Measurements from ENCODE around the gene GALNT10.

GALNT10 gene

GRCh38 chr5:154179846-154180710 lies 10.5 kb upstream of the GALNT10 start:
- peak; percentile 69 for DNase-seq

DNA sequence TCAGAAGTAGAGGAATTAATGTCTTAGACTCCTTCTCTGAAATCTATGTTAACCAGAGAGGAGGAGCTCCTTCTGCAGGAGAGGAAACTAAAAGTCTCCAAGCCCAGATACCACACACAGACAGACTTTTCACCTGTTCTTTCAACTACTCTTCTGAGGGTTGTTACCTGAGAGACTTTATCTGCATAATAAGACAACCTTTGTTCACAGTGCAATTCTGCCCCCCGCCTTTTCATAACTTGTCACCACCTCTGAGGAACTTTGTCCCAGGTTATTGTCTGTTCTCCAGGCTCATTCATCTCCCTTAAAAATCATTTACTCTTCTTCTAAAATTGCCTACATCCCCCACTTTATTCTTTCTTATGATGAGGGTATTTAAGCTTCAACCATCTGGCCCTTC lies 9.4 kb upstream of the GALNT10 start:
- DNase-seq: no peak

DNA sequence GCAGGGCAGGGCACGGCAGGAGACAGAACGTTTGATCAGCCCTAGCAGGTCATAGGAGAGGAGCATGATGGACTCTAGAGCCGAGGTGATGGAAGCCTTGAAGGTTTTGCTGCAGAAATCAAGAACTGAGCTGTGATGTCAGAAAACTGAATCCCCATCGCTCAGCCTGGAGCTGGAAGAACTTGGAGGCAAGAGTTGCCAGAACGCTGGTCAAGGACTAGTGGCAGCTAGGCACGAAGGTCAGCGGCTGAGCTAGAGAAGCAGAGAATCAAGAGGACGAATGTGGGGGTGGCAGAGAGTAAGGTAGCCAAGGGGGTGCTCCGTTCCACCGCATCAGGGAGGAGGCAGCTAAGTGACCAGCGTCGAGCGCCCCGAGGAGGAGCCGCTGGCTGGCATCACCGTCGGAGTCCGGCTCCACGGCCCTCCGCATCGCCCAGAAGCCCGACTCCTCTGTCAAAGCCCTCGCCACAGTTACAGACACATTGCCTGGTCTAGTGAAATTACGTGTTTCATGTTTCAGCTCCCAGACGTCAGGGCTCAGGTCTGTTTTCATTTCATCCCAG lies 1.2 kb upstream of the GALNT10 start:
- DNase-seq: no peak

GRCh38 chr5:154189819-154190594 lies 526 bp upstream of the GALNT10 start:
- DNase-seq: peak; percentile 86

DNA sequence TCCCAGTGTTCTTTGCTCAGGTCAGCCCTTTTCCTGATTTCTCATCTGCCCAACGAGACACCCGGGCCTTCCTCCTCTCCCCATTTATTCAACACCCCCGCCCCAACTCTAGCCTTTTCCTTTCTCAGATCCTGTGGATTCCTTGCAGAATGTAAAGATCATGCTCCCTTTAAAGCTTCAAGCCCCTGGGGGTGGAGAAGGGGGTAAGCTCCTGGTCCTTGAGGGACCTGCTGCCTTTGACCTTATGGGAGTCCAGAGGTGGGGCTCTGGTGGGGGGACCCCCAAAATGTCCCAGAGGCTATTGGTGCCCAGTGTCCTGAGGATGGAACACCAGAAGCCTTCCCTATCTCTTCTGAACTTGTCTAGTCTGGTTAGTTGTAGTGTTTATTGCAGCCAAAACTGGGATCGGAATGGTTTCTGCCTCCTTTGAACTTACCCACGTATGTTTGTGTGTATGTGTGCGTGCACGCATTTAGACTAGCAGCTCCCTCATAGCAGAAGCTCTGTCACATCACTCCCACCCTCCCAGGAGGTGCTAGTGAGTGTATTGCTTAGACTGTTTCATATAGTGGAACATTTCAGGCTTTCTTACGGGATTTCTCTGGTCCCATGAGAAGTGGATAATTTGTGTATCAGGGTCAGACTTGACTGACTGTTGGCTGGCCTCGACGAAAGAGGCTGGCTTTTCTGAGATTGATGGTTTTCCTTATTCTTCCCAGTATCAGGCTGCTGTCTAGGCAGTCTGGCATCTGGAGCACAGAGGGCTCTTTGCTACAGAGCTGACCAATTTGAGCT lies 1.1 kb downstream of the GALNT10 start:
- DNase-seq: no peak

GRCh38 chr5:154193283-154193682 lies 2.8 kb downstream of the GALNT10 start:
- no peak for DNase-seq

GRCh38 chr5:154193701-154194121 lies 3.2 kb downstream of the GALNT10 start:
- no peak for DNase-seq

DNA sequence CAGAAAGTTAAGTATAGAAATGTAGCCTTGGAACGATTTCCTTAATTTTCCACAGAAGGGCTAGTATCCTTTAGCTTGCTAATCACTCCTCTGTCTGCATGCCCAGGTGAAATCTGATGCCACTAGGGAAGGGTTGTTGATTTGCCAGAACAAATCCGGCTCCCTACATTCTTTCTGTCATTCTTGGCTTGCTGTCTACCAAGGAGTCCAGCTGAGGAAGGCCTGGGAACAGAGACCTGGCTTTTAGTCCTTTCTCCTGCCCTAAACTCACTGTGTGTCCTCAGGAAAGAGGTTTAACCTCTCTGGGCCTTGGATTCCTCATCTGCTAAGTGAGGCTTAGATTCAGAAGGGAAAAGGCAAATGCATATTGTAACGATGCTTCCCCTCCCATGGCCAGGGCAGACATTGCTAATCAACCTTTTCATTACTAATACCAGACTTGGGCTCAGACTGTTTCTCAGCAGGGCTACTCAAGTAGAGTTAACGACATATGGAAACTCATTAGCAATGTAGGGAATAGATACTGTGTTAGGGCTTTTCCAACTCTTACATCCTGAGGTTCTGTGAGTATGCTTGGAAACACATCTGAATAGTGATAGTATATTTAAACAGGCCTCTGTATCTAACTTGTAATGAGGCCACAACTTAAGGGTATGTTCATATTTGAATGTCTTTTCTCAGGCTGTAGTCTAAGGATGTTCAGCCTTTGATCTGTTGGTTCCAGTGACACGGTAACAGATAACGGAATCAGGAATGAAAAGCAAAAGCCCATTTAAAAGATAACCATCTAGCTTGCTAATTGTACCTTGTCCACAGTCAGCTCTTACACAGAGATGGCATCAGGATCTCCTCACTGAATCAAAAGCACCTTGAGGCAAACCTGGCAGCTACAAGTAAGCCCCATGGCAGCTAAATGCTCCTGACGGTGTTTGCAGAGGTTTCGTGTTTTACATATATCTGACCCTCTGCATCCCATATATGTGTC lies 4.1 kb downstream of the GALNT10 start:
- DNase-seq: no peak

DNA sequence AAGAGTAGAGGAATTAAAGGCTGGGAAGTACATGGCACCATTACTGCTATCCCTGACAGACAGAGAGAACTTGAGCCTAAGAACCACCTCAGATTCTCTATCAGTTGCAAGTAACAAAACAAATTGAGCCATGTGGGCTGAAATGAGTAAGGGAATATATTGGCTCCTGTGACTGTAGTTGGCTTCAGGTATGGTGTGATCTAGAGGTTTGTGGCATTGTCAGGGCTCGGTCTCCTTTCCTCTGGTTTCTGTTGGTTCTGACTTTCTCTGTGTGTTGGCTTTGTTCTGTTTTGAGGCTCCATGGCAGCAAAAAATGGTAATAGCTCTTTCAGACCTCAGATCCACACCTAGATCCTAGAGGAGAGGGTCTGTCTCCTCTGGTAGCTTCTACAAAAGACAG lies 5.7 kb downstream of the GALNT10 start:
- DNase-seq: peak; percentile 34

GRCh38 chr5:154196955-154197652 lies 6.6 kb downstream of the GALNT10 start:
- no peak for DNase-seq

DNA sequence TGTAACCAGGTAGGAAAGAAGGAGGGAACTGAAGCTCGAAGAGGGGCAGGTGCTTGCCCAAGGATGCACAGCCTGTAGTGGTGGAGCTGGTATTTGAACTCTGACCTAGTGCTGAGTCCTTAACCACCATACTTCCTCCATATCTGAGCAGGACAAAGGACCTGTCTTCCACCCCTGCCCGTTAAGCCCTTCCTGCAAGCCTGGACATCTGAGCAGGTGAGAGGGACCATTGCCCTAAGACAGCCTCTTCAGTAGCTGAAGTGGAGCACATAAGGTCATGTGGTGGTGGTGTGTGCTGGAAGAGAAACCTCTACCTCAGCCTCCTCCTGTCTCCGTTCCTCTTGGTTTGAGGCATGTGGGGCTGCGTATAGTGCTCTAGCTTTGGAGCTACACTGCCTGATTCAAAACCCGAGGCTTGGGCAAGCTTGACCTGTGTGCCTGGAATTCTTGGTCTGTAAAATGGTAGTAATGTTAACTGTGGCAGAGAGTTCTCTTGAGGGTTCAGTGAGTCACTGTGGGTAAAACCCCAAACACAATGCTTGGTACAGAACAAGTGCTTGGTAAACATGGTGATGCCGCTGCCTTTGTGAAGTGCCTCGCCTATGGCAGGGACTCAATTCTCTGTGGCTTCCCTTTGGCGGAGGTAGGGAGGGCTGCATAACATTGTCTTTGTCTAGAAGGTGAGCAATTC lies 7.4 kb downstream of the GALNT10 start:
- DNase-seq: peak; percentile 85

- no peak for DNase-seq
Observed at GRCh38 chr5:154198611-154199230, 8.2 kb downstream of the GALNT10 start.

DNA sequence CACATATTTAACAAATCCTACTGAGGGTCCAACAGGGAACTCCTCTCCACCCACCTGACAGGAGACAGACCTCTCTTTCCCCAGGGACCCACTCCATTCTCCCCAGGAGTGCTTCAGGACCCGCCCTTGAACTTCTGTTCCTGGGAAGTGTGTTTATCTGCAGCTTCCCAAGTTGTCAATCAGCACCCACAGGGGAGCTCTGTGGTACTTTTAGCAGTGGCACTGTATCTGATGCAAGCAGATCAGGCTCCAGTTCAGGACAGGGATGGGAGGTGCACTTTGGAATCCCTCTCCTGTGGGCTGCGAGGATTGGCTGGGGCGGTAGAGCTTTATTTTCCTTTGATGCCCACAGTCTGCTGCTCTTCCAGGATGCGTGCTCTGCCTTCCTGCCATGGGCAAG lies 8.7 kb downstream of the GALNT10 start:
- DNase-seq: no peak

DNA sequence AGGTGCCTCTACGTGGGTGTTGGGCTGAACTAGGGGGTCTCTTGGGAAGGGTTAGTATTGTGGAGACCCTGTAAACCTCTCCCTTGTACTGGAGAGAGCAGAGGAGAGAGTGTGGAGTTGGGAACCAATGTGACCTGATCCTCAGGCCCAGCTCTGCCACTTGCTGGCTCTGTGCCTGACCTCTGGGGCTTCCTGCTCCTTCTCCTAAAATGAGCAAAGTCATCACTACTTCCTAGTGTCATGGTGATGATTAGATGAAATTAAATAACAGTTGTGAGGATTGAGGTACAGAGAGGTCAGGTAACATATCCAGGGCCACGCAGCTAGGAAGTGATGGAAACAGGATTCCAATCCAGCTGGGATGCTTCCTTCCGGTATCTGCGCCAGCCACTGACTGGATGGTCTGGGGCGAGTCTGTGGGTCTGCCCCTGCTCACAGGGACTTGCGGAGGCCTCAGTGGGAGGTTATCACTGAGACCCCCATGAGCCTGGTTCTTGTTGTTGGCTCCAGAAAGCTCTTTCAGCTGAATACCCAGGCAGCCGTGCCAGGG lies 9.2 kb downstream of the GALNT10 start:
- no peak for DNase-seq

- no peak for DNase-seq
Observed at GRCh38 chr5:154200221-154200620, 9.7 kb downstream of the GALNT10 start.

- DNase-seq: no peak
Observed at GRCh38 chr5:154201108-154201769, 10.7 kb downstream of the GALNT10 start.

DNA sequence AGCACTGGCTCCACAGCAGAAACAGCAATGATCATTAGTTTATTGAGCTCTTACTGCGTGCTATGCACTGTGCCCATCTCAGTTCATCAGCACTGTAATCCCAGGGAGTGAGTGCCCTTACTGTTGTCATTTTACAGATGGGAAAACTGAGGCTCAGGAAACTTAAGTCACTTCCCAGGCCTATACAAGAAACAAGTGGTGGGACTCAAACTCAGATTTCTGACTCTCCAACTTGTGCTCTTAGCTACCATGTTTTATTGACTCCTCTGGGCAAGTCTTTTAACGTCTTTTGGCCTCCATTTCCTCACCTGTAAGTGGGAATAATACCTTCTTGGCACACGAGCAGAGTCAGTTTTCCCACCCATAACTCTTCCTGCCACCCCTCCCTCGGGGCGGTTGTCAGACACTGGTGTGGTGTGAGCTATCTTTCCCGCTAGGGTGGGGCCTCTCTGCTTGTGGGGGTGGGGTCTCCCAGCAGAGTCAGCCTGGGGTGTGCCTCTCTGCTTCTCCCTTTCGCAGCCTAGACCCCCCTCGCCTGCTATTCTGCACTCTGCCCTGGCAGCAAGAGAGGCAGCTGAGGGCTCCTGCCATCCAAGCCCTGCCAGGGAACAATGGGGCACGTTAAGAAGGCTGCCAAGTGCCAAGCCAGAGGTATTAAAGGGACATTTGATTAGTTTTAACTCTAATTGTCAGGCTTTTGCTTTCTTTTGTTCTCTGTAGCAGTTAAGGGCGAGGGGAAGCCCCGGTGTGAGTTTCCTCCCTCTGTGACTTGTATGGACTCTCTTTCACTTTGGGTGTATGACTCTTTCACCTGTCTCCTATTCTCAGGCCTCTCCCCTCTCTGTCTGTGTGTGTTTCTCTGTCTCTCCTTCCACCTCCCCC lies 12.1 kb downstream of the GALNT10 start:
- DNase-seq: peak; percentile 66
